ENCODE data around the gene QPRT.

- no peak for TF ChIP-seq CTCF (IDR thresholded peaks at IDR 0.05; ENCODE audit: low read depth, low read length)
- no peak for TF ChIP-seq EZH2phosphoT487 (IDR thresholded peaks at IDR 0.05; ENCODE audit: low read depth)
These were observed 8.8 kb downstream of the QPRT start for GRCh38 chr16:29687755-29688154.
